Measurements from ENCODE around the gene MSH2.
"Not testable (repeated sequence)": the region's sequence is repeated elsewhere in the genome, so short reads cannot be mapped to it uniquely, and the experiment has no call there.

MSH2 gene
- total RNA-seq = 20.9 to 40.1 (median 24.1) reads per million in 4 donors

DNA sequence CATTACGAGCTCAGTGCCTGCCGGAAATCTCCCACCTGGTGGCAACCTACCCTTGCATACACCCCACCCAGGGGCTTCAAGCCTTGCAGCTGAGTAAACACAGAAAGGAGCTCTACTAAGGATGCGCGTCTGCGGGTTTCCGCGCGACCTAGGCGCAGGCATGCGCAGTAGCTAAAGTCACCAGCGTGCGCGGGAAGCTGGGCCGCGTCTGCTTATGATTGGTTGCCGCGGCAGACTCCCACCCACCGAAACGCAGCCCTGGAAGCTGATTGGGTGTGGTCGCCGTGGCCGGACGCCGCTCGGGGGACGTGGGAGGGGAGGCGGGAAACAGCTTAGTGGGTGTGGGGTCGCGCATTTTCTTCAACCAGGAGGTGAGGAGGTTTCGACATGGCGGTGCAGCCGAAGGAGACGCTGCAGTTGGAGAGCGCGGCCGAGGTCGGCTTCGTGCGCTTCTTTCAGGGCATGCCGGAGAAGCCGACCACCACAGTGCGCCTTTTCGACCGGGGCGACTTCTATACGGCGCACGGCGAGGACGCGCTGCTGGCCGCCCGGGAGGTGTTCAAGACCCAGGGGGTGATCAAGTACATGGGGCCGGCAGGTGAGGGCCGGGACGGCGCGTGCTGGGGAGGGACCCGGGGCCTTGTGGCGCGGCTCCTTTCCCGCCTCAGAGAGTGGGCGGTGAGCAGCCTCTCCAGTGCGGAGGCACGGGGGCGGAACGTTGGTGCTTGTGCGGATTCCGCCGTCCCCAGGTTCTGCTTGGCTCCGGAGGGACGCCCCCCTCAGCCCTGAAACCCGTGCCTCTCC lies at the start of gene MSH2:
Gene MSH2, plus strand, starts transcription at position 352 of the 804 bp plus-strand sequence. Its CDS starts 36 bp downstream, at position 388.
- DNase-seq = peak; percentile 81 to 95 (median 82)

DNA sequence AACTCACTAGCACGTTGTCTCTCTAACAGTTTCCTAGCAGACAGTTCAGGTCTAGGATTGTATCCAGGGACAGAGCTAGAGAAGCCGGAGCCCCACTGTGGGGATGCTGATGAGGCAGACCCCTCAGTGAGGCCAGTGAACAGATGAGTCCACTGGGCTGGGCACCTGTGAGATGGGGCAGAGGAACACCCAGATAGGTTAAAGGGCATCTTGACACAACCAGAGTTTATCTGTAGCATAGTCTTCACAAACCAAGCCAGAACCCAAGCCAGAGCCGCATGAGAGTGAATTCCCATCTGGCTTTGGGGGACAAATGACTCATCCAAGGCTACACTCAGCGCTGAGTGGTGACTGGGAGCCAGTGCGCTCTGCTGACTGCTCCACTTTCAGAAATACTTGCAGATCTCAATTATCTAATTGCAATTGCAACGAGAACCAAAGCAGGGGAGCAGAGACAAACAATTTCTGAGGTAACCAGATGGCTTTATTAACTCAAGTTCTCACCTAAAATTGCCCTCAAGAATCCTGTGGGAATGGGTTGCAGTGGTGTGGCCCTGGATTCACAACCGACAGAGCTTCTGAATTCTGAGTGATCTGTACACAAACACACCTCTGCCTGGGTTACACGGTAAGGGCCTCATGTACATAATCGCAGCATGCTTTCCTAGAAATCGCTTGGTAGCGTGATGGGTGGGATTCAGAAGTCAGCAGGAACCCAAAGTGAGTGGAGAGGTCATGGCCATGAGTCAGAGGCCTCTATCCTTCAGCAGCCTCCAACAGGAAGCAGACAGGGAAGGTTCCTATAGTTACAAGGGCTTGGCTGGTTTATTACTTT lies 48.7 kb upstream of the MSH2 start:
- DNase-seq = no peak

DNA sequence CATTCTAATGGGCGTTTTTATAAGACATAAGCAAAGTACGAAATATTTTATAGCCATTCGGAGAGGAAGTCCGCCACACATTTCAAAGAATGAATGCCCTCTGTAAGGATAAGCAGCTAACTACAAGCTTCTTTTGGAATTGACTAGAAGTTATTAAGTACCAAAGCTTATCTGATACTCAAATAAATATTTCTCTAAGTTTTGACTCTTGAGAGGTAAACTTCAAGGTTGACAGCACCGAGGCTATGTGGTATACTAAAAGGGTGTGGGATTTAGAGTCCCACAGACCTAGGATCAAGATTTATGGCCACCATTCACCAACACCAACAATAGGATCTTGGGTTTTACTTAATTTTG lies 48.1 kb upstream of the MSH2 start:
- DNase-seq = no peak

DNA sequence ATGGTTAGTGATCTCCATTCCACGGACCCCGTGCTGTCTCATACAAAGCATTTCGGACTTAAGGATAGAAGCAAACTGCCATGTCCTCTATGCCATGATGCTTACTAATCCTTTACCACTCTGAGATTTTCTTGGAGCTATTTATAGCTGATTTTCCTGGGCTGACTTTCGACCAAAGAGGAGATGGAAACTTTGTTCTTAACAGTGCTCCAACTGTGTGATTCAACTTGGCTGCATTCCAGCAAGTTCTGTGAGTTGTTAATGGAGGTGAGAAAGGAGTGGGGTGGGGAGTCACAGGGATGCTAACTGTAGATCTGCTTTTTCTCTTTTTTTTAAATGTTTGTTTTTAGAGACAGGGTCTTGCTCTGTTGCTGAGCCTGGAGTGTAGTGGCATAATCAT lies 45.5 kb upstream of the MSH2 start:
- no peak for DNase-seq

DNA sequence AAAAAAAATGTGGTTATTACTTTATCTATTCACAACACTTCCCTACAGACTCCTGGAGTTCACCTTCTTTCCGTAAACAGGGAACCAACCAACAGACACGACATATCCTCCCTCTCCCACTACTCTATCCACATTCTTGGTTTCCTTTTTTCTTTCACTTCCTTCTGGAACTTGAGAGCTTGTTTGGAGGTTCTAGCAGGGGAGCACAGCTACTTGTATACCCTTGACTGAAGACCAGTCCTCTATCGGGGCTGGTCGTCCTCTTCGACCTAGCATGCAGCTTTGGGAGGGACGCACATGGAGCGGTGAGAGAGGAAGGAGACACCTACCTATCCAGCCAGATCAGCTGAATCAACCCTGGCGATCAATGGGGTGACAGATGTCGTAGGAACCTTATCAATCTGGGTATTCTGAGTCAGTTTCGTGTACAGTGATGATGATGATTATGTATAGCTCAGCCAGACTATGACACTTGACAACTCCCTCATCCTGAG lies 43.5 kb upstream of the MSH2 start:
- no peak for DNase-seq

DNA sequence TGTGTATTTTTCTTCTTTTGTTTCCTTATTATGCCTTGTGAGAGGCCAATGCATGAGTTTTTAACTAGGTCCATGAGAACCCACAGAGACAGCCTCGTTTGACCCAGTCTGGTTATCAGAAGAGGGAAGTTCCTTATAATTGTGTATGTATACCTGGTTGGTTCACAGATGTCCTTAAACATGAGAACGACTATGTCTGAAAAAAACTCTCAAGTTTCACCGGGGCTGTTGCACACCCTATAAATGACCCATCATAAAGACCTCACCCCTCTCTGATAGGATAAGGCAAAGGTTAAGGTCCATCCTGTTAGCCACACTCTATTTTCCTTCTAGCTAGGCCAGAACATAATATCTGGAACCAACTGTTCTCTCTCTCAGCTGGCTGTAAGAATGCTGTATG lies 42.7 kb upstream of the MSH2 start:
- no peak for DNase-seq

DNA sequence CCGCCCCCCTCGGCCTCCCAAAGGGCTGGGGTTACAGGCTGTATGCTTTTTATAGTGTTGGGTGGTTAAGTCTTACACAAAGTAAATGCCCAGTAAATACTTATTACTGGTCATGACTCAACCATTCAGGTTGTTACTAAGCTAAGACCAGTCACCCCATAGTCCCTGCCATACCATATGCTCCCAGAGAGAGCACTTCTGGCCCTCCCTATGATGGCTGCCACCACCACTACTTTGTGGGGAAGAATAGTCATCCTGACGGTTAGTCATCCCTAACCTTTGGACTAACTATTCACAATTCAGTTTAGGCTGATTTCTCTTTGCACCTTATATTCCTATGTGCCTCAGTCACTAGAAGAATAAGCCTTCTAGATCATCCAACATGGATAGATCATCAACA lies 42.0 kb upstream of the MSH2 start:
- DNase-seq = no peak

DNA sequence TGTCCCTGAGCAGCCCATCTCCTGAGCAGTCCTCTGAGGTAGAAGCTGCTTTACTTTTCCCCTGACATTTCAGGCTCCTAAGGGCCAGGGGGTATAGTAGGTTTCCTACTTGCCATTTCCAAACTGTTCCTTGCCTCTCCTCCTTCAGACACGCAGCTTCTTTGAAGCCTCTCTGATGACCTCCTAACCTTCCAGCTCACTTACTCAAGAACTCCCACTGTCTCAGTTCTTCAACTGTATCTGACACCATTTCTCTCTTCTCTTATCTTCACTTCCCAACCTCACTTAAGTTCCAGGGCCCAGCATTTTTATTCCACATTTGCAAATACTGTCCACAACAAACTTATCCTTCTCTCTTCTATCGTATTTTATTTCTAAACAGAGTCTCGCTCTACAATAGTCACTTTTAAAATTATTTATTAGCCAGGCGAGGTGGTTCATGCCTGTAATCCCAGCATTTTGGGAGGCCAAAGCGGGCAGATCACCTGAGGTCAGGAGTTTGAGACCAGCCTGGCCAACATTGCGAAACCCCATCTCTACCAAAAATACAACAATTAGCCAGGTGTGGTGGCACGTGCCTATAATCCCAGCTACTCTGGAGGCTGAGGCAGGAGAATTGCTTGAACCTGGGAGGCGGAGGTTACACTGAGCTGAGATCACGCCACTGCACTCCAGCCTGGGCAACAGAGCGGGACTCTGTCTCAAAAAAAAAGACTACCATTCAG lies 41.3 kb upstream of the MSH2 start:
- not testable (repeated sequence) for DNase-seq

DNA sequence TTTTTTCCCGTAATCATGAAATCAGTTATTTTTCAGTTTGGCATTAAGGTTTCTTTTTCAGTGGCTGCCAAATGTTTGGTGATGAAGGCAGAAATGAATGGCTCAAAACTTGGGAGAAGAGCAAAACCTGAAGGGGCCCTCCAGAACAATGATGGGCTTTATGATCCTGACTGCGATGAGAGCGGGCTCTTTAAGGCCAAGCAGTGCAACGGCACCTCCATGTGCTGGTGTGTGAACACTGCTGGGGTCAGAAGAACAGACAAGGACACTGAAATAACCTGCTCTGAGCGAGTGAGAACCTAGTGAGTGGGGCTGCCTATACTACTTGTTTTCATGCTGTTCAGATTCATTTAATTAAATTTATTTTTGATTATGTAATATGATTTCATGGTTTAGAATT lies 29.2 kb upstream of the MSH2 start:
- DNase-seq = no peak

DNA sequence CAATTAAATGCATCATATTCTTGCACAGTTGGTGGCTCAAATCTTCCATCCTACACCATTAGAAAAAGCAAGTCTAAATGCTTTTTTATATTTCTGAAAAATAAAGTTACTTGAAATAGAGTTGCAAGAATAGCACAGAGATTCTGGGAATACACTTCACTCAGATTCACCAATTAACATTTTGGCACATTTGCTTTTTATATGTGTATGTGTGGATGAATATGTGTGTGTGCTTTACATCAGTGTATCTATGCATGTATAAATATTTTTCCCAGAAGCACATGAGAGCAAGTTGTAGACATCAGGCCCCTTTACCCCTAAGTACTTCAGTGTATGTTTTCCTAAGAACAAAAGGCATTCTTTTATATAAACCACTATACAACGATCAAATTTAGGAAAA lies 27.6 kb upstream of the MSH2 start:
- no peak for DNase-seq

DNA sequence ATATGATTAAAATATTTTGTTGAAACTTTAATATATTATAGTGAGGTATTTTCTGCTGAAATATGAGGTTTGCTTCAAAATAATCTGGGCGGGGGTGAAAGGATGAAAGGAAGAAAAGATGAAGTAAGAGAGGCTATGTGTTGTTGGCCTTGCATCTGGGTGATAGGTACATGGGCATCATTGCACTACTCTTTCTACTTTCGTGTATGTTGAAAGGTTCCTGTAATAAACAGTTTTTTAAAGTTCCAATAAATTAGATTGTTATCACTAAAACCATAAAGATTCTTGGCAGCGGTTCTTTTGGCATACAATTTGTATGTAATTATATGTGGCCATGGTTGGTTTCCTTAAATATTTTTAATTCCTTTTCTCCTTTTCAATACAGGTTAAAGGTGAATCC lies 23.6 kb upstream of the MSH2 start:
- no peak for DNase-seq

DNA sequence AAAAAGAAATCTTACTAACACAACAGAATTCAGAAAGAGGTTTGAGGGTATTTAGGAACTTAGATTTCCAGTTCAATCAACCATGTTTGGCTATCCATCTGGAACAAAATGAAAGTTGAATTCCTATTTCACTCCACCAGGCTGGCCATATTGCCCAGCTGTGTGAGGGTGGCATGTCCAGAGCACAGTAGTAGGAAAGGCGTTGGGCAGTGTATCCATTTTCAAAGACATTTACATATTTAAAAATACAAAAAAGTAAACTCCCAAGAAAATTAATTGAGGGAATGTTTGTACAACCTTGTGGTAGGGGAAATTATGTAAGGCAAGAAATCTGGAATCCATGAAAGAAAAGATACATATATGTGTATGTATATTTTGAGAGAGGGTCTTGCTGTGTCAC lies 21.5 kb upstream of the MSH2 start:
- DNase-seq = no peak

DNA sequence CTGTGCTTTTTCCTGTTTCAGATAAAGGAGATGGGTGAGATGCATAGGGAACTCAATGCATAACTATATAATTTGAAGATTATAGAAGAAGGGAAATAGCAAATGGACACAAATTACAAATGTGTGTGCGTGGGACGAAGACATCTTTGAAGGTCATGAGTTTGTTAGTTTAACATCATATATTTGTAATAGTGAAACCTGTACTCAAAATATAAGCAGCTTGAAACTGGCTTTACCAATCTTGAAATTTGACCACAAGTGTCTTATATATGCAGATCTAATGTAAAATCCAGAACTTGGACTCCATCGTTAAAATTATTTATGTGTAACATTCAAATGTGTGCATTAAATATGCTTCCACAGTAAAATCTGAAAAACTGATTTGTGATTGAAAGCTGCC lies 16.4 kb upstream of the MSH2 start:
- DNase-seq = no peak

DNA sequence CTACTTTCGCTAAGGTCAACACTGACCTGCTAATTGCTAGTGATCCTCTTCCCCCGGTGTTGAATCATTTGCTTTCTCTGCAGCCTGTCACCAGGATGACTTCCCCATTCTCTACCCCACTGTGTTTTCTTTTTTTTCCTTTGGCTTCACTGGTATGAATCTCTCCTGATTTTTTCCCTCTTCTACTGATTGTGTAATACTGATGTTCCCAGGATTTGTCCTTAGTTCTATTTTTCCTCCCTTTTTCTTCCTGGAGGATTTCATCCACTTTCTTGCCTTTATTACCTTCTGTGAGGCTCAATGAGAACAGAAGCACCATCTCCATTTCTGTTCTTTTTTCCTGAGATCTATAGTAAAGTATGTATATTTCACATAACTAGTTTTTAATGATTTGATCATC lies 14.1 kb upstream of the MSH2 start:
- DNase-seq = no peak

DNA sequence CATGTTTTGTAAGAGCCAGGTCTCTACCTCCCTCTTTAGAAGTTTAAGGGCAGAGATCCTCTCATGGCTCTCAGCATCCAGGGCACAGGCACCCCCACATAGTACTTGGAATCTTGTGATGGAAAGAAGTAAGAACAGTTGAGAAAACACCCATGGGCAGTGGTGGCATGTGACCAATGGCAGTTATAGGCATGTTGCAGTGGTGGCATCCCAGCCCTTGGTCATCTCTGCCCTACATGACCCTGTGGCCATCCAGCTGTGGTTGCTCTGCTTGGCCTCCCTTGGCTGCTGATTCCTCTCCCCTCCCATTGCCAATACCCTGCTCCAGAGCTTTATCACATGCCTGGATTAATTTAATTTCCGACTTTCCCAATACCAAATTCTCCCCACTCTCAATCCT lies 13.3 kb upstream of the MSH2 start:
- DNase-seq = no peak

DNA sequence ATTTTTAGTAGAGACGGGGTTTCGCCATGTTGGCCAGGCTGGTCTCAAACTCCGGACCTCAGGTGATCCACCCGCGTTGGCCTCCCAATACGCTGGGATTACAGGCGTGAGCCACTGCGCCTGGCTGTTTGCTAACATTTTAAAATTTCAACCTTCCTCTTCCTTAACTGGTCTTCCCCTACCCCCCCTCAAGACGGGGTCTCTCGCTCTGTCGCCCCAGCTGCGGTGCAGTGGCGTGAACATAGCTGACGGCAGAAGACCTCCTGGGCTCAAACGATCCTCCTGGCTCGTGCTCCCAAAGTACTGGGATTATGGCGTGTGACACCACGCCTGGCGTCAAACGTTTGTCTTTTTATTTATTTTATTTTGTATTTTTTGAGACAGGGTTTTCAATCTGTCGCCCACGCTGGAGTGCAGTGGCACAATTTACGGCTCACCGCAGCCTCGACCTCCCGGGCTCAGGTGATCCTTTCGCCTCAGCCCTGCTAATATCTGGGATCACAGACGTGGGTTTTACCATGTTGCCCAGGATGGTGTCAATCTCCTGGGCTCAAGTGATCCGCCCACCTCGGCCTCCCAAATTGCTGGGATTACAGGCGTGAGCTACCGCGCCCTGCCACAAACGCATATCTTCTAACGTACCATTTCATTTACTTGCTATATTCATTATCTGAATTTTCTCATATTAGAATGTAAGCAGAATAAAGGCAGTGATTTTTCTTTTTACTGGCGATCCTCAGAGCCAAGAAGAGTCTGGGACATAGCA lies 984 bp upstream of the MSH2 start:
- DNase-seq = no peak

DNA sequence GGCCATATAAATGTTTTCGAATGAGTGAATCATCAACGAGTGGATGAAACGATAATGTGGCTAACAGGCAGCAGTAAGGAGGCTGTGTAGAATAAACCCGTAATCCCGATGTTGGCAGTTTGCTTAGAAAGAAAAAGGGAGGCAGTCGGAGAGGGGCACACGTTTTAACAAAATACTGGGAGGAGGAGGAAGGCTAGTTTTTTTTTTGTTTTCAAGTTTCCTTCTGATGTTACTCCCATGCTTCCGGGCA lies 476 bp upstream of the MSH2 start:
- DNase-seq = no peak

DNA sequence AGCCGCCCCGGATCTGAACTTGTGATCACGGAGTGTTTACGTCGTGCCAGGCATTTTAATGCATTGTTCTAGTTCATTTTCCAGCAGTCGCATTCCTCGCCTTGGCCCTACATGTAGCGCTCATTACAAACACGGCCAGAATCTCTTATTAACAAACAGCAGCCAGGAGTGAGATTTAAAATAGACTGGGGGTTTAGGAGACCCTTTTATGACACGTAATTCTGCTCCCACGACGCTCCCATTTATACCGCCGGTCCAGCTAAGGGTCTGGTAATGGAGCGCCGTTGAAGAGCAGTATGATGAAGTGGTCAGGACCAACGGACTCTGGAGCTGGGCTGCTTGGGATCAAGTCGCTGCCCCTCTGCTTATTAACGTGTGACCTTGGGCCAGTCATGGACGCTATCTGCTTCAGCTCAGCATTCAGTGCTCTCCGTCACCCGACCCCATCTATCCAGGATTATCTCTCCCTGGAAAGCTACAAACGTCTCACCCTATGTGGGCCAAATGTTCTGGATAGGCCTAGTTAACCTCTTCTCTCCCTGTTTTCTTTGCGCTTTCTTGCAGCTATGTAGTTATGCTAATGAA lies 745 bp downstream of the MSH2 start:
- DNase-seq = no peak

DNA sequence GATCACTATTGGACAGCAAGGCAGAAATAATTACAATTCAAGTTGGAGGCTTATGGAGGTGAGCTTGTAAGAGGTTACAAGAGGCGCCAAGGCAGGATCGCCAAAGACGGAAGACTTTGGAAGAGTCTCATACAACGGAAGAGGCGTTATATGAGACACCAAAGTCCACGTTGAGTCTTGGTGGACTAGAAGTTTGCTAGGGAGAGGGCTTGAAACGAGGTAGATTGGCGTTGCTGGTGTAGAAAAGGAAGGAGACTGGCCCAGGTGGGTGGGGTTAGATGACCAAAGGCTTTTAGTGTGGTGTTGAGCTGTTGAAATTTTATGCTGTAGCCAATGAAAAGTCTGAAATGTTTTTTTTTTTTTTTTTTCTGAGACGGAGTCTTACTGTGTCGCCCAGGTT lies 1.4 kb downstream of the MSH2 start:
- DNase-seq = no peak

DNA sequence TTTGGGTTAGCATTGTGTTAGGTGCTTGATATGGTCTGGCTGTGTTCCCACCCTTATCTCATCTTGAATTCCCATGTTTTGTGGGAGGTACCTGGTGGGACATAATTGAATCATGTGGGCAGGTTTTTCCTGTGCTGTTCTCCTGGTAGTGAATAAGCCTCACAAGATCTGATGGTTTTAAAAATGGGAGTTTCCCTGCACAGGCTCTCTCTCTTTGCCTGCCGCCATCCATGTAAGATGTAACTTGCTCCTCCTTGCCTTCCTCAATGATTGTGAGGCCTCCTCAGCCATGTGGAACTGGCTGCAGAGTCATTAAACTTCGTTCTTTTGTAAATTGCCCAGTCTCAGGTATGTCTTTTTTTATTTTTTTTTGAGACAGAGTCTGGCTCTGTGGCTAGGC lies 2.8 kb downstream of the MSH2 start:
- no peak for DNase-seq

DNA sequence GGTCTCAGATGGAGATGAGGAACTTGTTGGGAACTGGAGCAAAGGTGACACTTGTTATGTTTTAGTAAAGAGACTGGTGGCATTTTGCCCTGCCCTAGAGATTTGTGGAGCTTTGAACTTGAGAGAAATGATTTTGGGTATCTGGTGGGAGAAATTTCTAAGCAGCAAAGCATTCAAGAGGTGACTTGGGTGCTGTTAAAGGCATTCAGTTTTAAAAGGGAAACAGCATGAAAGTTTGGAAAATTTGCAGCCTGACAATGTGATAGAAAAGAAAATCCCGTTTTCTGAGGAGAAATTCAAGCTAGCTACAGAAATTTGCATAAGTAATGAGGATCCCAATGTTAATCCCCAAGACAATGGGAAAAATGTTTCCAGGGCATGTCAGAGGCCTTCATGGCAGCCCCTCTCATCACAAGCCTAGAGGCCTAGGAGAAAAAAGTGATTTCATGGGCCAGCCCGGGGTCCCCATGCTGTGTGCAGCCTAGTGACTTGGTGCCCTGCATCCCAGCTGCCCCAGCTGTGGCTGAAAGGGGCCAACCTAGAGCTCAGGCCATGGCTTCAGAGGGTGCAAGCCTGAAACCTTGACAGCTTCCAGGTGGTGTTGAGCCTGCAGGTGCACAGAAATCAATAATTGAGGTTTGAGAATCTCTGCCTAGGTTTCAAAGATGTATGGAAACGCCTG lies 3.8 kb downstream of the MSH2 start:
- DNase-seq = not testable (repeated sequence)

DNA sequence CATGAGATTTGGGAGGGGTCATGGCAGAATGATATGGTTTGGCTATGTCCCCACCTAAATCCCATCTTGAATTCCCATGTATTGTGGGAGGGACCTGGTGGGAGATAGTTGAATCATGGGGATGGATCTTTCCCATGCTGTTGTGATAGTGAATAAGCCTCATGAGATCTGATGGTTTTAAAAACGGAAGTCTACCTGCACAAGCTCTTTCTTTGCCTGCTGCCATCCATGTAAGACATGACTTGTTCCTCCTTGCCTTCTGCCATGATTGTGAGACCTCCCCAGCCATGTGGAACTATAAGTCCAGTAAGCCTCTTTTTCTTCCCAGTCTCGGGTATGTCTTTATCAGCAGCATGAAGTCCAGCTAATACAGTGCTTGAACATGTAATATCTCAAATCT lies 5.0 kb downstream of the MSH2 start:
- DNase-seq = not testable (repeated sequence)

All from T-helper 1 cell (primary cell).